Adipose tissue (tissue), 3 donors: ENCODE measurements around the gene BCAS1. TPM values are rescaled to one million over a fixed set of nuclear protein-coding genes. Genes with fewer than 3 reads are reported as not detected.

Experiments
- H3K27ac ChIP-seq: one replicate; pipeline ENCODE4 v1.5.1; 2013; ENCODE audit warnings: low read depth, low read length
- WGBS, 3 donors: extraction: QIAGEN DNeasy Blood & Tissue Kit; methylation state at CpG; one replicate each; pipeline ENCODE4 v1.1.7; 2013; 5-methylcytosine and 5-hydroxymethylcytosine counted together
- polyA plus RNA-seq, 3 donors: library from polyadenylated mRNA; stranded (reverse); fragments of 200-250 nt; gene quantifications; one replicate each; pipeline ENCODE4 v1.2.3, GENCODE V29; 2013
- donor health status: healthy with polysubstance abuse.
- donor health status: Bipolar disorder and iron deficiency.
- donor health status: healthy.

BCAS1 gene
- polyA plus RNA-seq, result 1 to 10 TPM in 2 of 3 donors, under 1 TPM in 1; 0.24 to 4.8 (median 1.9) TPM

GRCh38 chr20:54070187-54070987 is at the start of gene BCAS1:
Gene BCAS1, minus strand, starts transcription at chr20:54070594. Its CDS starts 11,876 bp downstream, at chr20:54058718.
- 39 to 71% (median 69%) methylated on average over 11 of the region's 11 CpGs for WGBS, 3 donors
- no peak within 1 kb of the TSS for H3K27ac ChIP-seq

- 66 to 86% (median 80%) methylated on average over 2 of the region's 2 CpGs for WGBS, 3 donors
These were observed 49.4 kb upstream of the BCAS1 start for GRCh38 chr20:54119744-54120143.

GRCh38 chr20:54118220-54119001 is 48.0 kb upstream of the BCAS1 start:
- no peak overlapping the region for H3K27ac ChIP-seq
- WGBS, 3 donors, result 76 to 81% (median 77%) methylated on average over 9 of the region's 9 CpGs

More at GRCh38 chr20:54119744-54120143, 49.4 kb upstream of the BCAS1 start:
- no peak overlapping the region for H3K27ac ChIP-seq

GRCh38 chr20:54116550-54117235 is 46.3 kb upstream of the BCAS1 start:
- 86 to 96% (median 93%) methylated on average over 4 of the region's 4 CpGs for WGBS, 3 donors
- no peak overlapping the region for H3K27ac ChIP-seq

- 66 to 72% (median 71%) methylated on average over 15 of the region's 15 CpGs for WGBS, 3 donors
- no peak overlapping the region for H3K27ac ChIP-seq
These were observed 44.9 kb upstream of the BCAS1 start for GRCh38 chr20:54115172-54115854.

GRCh38 chr20:54114109-54114508 is 43.7 kb upstream of the BCAS1 start:
- WGBS, 3 donors, result 61 to 86% (median 72%) methylated on average over 2 of the region's 2 CpGs
- H3K27ac ChIP-seq, result no peak overlapping the region

GRCh38 chr20:54113566-54113965 is 43.2 kb upstream of the BCAS1 start:
- 90 to 96% (median 94%) methylated on average over 2 of the region's 2 CpGs for WGBS, 3 donors
- no peak overlapping the region for H3K27ac ChIP-seq

GRCh38 chr20:54112221-54112884 is 42.0 kb upstream of the BCAS1 start:
- WGBS, 3 donors, result 68 to 81% (median 78%) methylated on average over 4 of the region's 4 CpGs
- H3K27ac ChIP-seq, result no peak overlapping the region

GRCh38 chr20:54111460-54111859 is 41.1 kb upstream of the BCAS1 start:
- no peak overlapping the region for H3K27ac ChIP-seq
- 62 to 97% (median 80%) methylated on average over 2 of the region's 2 CpGs for WGBS, 3 donors

GRCh38 chr20:54110457-54110856 is 40.1 kb upstream of the BCAS1 start:
- 60 to 68% (median 64%) methylated on average over 3 of the region's 3 CpGs for WGBS, 3 donors

GRCh38 chr20:54110041-54110440 is 39.6 kb upstream of the BCAS1 start:
- no peak overlapping the region for H3K27ac ChIP-seq

More at GRCh38 chr20:54110457-54110856, 40.1 kb upstream of the BCAS1 start:
- H3K27ac ChIP-seq, result no peak overlapping the region

- WGBS, 3 donors, result 85 to 95% (median 94%) methylated on average over 1 of the region's 1 CpG
- no peak overlapping the region for H3K27ac ChIP-seq
These were observed 38.4 kb upstream of the BCAS1 start for GRCh38 chr20:54108817-54109216.

GRCh38 chr20:54108326-54108642 is 37.9 kb upstream of the BCAS1 start:
- no peak overlapping the region for H3K27ac ChIP-seq

- 41 to 66% (median 56%) methylated on average over 7 of the region's 7 CpGs for WGBS, 3 donors
- no peak overlapping the region for H3K27ac ChIP-seq
These were observed 37.4 kb upstream of the BCAS1 start for GRCh38 chr20:54107600-54108325.

GRCh38 chr20:54107181-54107580 is 36.8 kb upstream of the BCAS1 start:
- no peak overlapping the region for H3K27ac ChIP-seq
- WGBS, 3 donors, result 53 to 86% (median 65%) methylated on average over 2 of the region's 2 CpGs

- WGBS, 3 donors, result 54 to 78% (median 57%) methylated on average over 4 of the region's 4 CpGs
- H3K27ac ChIP-seq, result no peak overlapping the region
These were observed 35.8 kb upstream of the BCAS1 start for GRCh38 chr20:54106162-54106561.

GRCh38 chr20:54105653-54106052 is 35.3 kb upstream of the BCAS1 start:
- H3K27ac ChIP-seq, result no peak overlapping the region
- WGBS, 3 donors, result 66 to 77% (median 73%) methylated on average over 4 of the region's 4 CpGs
